Osteoblast (primary cell): ENCODE results near the gene CDC25C. TPM values are rescaled to one million over a fixed set of nuclear protein-coding genes. Genes with fewer than 3 reads are reported as not detected.

Experiments used
- DNase-seq: peaks from one replicate; pipeline ENCODE4 v3.0.0; 2011; ENCODE audit warnings: low spot score, mixed read lengths; ENCODE audit not compliant: insufficient read length; ENCODE audit errors: missing footprints
- H2AFZ ChIP-seq: 2 replicates; pipeline ENCODE4 v1.6.0; 2011; ENCODE audit warnings: mild to moderate bottlenecking, low read length
- H3K27ac ChIP-seq: 2 replicates; pipeline ENCODE4 v1.5.1; 2011; ENCODE audit warnings: mild to moderate bottlenecking, low read depth, low read length, moderate library complexity
- H3K27me3 ChIP-seq: 2 replicates; pipeline ENCODE4 v1.6.0; 2012; ENCODE audit warnings: mild to moderate bottlenecking, control low read depth, inconsistent platforms, low read length, moderate library complexity; ENCODE audit not compliant: insufficient read depth
- H3K36me3 ChIP-seq: 2 replicates; pipeline ENCODE4 v1.5.1; 2011; ENCODE audit warnings: mild to moderate bottlenecking, low read length, control low read depth, moderate library complexity; ENCODE audit not compliant: insufficient read depth
- H3K4me1 ChIP-seq: 2 replicates; pipeline ENCODE4 v1.5.1; 2011; ENCODE audit warnings: mild to moderate bottlenecking, low read length, control low read depth, moderate library complexity; ENCODE audit not compliant: insufficient read depth
- H3K4me2 ChIP-seq: 2 replicates; pipeline ENCODE4 v1.6.0; 2011; ENCODE audit warnings: mild to moderate bottlenecking, low read length; ENCODE audit not compliant: insufficient read depth
- H3K4me3 ChIP-seq: fragments of 200-600 bp; sonication (generic); 3 replicates; pipeline ENCODE4 v1.5.1; 2012; ENCODE audit warnings: mild to moderate bottlenecking, low read length, inconsistent platforms; ENCODE audit not compliant: insufficient read depth
- H3K79me2 ChIP-seq: 2 replicates; pipeline ENCODE4 v1.6.0; 2012; ENCODE audit warnings: mild to moderate bottlenecking, low read length, control low read depth, inconsistent platforms; ENCODE audit not compliant: insufficient read depth
- H3K9me3 ChIP-seq: 2 replicates; pipeline ENCODE4 v1.5.1; 2011; ENCODE audit warnings: low read depth, low read length, control low read depth
- H4K20me1 ChIP-seq: 2 replicates; pipeline ENCODE4 v1.6.0; 2012; ENCODE audit warnings: mild to moderate bottlenecking, low read length, control low read depth; ENCODE audit not compliant: insufficient read depth
- CTCF ChIP-seq: IDR thresholded peaks from 2 replicates; pipeline ENCODE4 v1.5.1; 2011; ENCODE audit warnings: mild to moderate bottlenecking, low read depth, low read length, moderate library complexity; ENCODE audit errors: extremely low read depth
- total RNA-seq: library from RNA; depleted of rRNA; stranded (reverse); fragments of >200 nt; gene quantifications from 2 replicates; pipeline ENCODE4 v1.2.3, GENCODE V29; 2012

CDC25C gene
- 1.8 TPM in 2 replicates for total RNA-seq

GRCh38 chr5:138331449-138332368, at the start of gene CDC25C:
Gene CDC25C, minus strand, starts transcription at chr5:138331804. Its CDS starts 624 bp downstream, at chr5:138331180.
- Histone ChIP-seq H3K36me3 (no peaks in the 10 kb centered on the region), H3K27me3 (no peaks in the 10 kb centered on the region), H3K27ac (peak within 1 kb of the TSS; percentile 68), H3K79me2 (peaks cover 6% of the 10 kb centered on the region), H3K4me1 (peaks cover 11% of the 10 kb centered on the region), H2AFZ (peak within 1 kb of the TSS; percentile 100), H3K4me2 (peak within 1 kb of the TSS; percentile 99), H3K9me3 (no peaks in the 10 kb centered on the region), H3K4me3 (peak within 1 kb of the TSS; percentile 91), H4K20me1 (no peaks in the 10 kb centered on the region)
- no peak for TF ChIP-seq CTCF
- DNase-seq = peak; percentile 98

GRCh38 chr5:138372653-138373052, 41.0 kb upstream of the CDC25C start:
- Histone ChIP-seq H3K27ac (no peak overlapping the region), H2AFZ (no peak overlapping the region), H3K79me2 (peaks cover 54% of the 10 kb centered on the region), H3K9me3 (no peaks in the 10 kb centered on the region), H3K4me3 (no peak overlapping the region), H4K20me1 (peaks cover 8% of the 10 kb centered on the region), H3K4me2 (no peak overlapping the region), H3K36me3 (peaks cover 27% of the 10 kb centered on the region), H3K27me3 (no peaks in the 10 kb centered on the region), H3K4me1 (peaks cover 6% of the 10 kb centered on the region)
- TF ChIP-seq CTCF = no peak
- no peak for DNase-seq

GRCh38 chr5:138372225-138372624, 40.6 kb upstream of the CDC25C start:
- H4K20me1 ChIP-seq = peaks cover 8% of the 10 kb centered on the region
- H3K4me1 ChIP-seq = peaks cover 6% of the 10 kb centered on the region
- H3K4me2 ChIP-seq = no peak overlapping the region
- no peak for DNase-seq
- TF ChIP-seq CTCF = no peak
- no peak overlapping the region for H3K4me3 ChIP-seq
- no peaks in the 10 kb centered on the region for H3K9me3 ChIP-seq
- no peak overlapping the region for H3K27ac ChIP-seq
- no peaks in the 10 kb centered on the region for H3K27me3 ChIP-seq
- peaks cover 57% of the 10 kb centered on the region for H3K79me2 ChIP-seq
- H2AFZ ChIP-seq = no peak overlapping the region
- H3K36me3 ChIP-seq = peaks cover 23% of the 10 kb centered on the region

- H2AFZ ChIP-seq = no peak overlapping the region
- H3K4me1 ChIP-seq = peaks cover 6% of the 10 kb centered on the region
- peaks cover 65% of the 10 kb centered on the region for H3K79me2 ChIP-seq
- no peaks in the 10 kb centered on the region for H3K27me3 ChIP-seq
- no peak overlapping the region for H3K4me3 ChIP-seq
- H3K4me2 ChIP-seq = no peak overlapping the region
- no peak overlapping the region for H3K27ac ChIP-seq
- no peaks in the 10 kb centered on the region for H3K9me3 ChIP-seq
- H4K20me1 ChIP-seq = peaks cover 15% of the 10 kb centered on the region
- H3K36me3 ChIP-seq = peaks cover 23% of the 10 kb centered on the region
- DNase-seq = peak; percentile 14
- no peak for TF ChIP-seq CTCF
These were observed 39.9 kb upstream of the CDC25C start for GRCh38 chr5:138371454-138371853.
